Astrocyte of the cerebellum (primary cell): ENCODE data around the gene MYL1.

ENCODE experiments used
- DNase-seq: peaks from one replicate; pipeline ENCODE4 v3.0.0-alpha.2; 2011; ENCODE audit warnings: low read depth
- H3K4me3 ChIP-seq: 2 replicates; pipeline ENCODE4 v1.5.1; 2011; ENCODE audit warnings: mild to moderate bottlenecking, low read depth, low read length, moderate library complexity
- in situ Hi-C: cut with HindIII; loops from 2 replicates; pipeline ENCODE4 v1.10.0; 2017; ENCODE audit warnings: low sequenced_read_pairs
- TF ChIP-seq, protein P1 (sequence below): IDR thresholded peaks from 2 replicates; pipeline ENCODE4 v1.5.1; 2012; ENCODE audit warnings: low read length, low read depth, moderate library complexity, mild to moderate bottlenecking; ENCODE audit errors: missing control alignments

MYL1 gene

DNA sequence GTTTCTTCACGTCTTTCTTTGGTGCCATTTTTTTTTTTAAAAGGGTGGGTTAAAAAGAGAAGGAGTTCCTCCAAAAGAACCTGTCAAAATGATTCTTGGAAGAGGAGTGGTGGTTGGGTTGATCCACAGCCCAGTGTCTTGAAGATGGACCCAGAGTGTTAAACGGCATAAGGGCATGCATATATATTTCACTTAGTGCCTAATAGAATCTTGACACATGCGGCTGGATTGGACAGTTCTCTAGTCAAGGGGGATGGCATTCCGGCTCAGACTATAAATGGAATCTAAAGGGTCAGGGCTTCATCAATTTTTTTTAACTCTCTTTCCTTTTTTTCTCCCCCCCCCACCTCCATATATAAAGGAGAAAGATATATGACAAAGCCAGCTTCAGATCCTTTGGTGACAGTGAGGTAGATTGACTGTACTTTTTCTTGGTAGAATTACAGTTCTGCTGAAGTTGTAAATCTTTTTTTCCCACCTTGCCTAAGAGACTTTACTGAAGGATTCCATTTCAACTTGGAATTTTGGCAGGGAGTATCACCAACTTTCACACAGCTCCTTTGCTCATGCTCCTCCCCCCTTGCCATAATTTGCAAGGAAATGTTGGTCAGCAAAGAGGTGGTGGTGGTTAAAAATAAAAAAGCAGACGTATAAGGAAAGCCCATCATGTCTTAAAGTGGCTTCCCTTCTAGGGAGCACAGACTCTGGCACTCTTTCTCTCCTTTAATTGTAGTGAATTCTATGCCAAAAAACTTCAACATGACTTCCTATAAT, at the start of gene MYL1:
Gene MYL1 (minus strand): TSS at position 160 of the 774 bp plus-strand sequence. CDS start 132 bp downstream, at position 28.
- DNase-seq: no peak
- TF ChIP-seq, protein P1, sequence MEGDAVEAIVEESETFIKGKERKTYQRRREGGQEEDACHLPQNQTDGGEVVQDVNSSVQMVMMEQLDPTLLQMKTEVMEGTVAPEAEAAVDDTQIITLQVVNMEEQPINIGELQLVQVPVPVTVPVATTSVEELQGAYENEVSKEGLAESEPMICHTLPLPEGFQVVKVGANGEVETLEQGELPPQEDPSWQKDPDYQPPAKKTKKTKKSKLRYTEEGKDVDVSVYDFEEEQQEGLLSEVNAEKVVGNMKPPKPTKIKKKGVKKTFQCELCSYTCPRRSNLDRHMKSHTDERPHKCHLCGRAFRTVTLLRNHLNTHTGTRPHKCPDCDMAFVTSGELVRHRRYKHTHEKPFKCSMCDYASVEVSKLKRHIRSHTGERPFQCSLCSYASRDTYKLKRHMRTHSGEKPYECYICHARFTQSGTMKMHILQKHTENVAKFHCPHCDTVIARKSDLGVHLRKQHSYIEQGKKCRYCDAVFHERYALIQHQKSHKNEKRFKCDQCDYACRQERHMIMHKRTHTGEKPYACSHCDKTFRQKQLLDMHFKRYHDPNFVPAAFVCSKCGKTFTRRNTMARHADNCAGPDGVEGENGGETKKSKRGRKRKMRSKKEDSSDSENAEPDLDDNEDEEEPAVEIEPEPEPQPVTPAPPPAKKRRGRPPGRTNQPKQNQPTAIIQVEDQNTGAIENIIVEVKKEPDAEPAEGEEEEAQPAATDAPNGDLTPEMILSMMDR: no peak
- in situ Hi-C loops: no loop called here
- no peak within 1 kb of the TSS for H3K4me3 ChIP-seq

GRCh38 chr2:210363876-210364275, 48.9 kb upstream of the MYL1 start:
- H3K4me3 ChIP-seq: no peak overlapping the region
- no peak for DNase-seq
- in situ Hi-C loops: no loop called here
- TF ChIP-seq, protein P1: no peak

DNA sequence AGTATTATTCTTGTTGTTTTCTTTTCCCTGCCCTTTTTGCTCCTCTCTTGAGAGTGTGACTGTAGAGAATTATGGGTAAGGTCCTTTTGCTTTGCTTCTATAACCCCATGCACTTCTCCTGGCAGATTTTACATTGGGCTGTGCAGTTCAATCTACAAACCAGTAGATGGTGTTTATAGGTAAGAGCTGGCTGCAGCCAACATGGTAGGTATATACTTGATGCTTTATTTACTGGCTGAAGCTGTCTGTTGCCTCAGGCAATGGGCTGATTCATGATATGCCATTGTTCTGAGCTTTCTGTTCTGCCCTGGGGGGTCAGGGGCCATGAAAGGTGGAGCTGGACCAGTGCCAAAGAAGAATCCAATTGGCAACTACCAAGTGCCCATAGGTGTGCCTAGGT, 48.3 kb upstream of the MYL1 start:
- DNase-seq: no peak
- H3K4me3 ChIP-seq: no peak overlapping the region
- TF ChIP-seq, protein P1: peak; percentile 17
- in situ Hi-C loops: no loop called here

DNA sequence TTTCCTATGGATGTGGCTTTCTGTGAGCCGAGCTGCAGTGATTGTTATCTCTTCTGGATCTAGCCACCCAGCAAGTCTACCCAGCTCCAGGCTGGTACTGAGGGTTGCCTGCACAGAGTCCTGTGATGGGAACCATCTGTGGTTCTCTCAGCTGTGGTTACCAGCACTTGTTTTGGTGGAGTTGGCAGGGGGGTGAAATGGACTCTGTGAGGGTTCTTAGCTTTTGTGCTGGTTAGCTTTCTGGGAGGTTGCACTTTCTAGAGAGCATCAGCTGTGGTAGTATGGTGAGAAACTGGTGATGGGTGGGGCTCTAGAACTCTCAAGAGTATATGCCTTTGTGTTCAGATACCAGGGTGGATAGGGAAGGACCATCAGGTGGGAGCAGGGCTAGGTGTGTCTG, 45.4 kb upstream of the MYL1 start:
- in situ Hi-C loops: no loop called here
- TF ChIP-seq, protein P1: no peak
- no peak overlapping the region for H3K4me3 ChIP-seq
- DNase-seq: no peak

GRCh38 chr2:210356944-210357343, 42.0 kb upstream of the MYL1 start:
- no peak for DNase-seq
- in situ Hi-C loops: no loop called here
- TF ChIP-seq, protein P1: no peak
- no peak overlapping the region for H3K4me3 ChIP-seq

DNA sequence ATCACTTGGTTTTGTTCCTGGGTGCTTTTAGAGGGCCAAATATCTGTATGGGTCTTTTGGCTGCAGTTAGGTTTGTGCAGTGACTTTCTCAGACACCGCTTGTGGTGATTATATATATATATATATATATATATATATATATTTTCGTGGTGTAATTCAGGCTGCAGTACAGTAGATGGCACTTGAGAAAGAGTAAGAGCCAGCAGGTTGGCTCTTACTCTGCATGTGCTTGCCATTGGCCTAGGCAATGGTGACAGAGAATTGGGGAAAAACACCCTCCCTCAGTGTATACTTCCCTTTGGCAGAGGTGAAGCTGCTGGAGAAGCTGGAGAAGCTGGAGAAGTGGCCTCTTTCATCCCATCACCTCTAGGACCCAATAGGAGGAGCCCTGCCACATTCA, 22.2 kb upstream of the MYL1 start:
- DNase-seq: no peak
- in situ Hi-C loops: no loop called here
- TF ChIP-seq, protein P1: no peak
- no peak overlapping the region for H3K4me3 ChIP-seq
